GM21737 (cell line): ENCODE measurements around the gene FAM76B.

Experiments
- ATAC-seq: cut with Tn5 transposase; IDR thresholded peaks from one replicate; pipeline ENCODE4 v1.9.1; 2021; ENCODE audit warnings: mild to moderate bottlenecking, moderate library complexity; ENCODE audit not compliant: unreplicated experiment

The FAM76B gene

DNA sequence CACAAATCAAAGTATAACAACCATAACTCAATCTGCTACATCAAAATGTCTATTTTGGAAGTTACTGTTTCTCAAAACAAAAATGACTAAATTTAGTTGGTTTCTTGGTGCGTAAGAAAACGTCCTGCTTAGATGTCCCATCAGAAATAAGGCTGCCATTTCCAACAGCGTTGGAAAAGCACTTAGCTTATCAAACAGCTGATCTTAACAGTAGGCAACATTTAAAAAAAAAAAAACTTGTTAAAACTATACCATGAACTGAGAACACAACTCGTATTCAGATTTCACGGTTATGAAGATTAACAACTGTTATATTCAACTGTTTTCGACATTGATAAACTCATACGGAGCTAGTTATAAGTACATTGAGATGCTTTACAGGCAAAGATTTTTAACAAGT lies 3.1 kb upstream of the FAM76B start:
- no peak for ATAC-seq

- ATAC-seq: no peak
Observed at GRCh38 chr11:95792200-95792599, 2.6 kb upstream of the FAM76B start.

- no peak for ATAC-seq
Observed at GRCh38 chr11:95791709-95792033, 2.1 kb upstream of the FAM76B start.

- ATAC-seq: no peak
Observed at GRCh38 chr11:95790933-95791708, 1.5 kb upstream of the FAM76B start.

- ATAC-seq: peak; percentile 69
Observed at GRCh38 chr11:95790123-95790932, 746 bp upstream of the FAM76B start, which contains the start of gene CEP57. Gene CEP57, plus strand, starts transcription at chr11:95790498. Its CDS starts 201 bp downstream, at chr11:95790699.

GRCh38 chr11:95788921-95789505 lies 569 bp downstream of the FAM76B start:
- no peak for ATAC-seq

DNA sequence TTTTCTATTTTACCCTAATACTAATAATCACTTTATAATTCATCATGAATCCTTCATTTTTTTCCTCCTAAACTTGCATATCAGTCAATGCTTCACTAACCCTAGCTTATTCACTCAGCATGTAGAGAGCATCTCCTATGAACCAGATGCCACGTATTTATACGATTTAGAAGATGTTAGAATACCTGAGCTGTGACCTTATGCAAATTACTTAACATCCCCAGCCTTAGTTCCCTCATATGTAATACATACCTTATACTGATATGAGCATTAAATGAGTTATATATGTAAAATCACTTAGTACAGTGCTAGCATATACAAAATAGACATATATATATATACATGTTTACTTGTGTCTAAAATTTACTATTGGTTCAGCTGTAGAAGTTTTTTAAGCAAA lies 9.0 kb downstream of the FAM76B start:
- ATAC-seq: no peak

DNA sequence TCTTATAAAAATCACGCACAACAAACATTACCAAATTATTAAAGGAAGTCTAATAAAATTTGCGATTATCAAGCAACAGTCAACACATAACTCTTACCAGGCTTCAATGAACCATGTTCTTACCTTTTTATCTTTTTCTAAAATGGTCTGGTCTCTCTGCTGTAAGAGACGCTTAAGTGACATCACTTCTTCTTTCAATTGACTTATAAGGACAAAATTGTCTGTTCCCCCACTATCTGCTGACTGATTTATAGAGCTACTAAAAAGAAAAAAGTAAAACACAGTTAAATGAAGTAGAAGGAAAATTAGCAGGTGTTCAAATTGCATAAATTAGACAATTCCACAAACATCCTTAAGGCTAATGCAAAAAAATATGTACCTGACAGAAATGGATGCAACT lies 10.9 kb downstream of the FAM76B start:
- ATAC-seq: no peak

- no peak for ATAC-seq
Observed at GRCh38 chr11:95776859-95777258, 12.7 kb downstream of the FAM76B start.

- ATAC-seq: no peak
Observed at GRCh38 chr11:95768521-95768920, 21.1 kb downstream of the FAM76B start.

- no peak for ATAC-seq
Observed at GRCh38 chr11:95767498-95767897, 22.1 kb downstream of the FAM76B start.

GRCh38 chr11:95766701-95767100 lies 22.9 kb downstream of the FAM76B start:
- ATAC-seq: no peak

GRCh38 chr11:95764267-95764898 lies 25.2 kb downstream of the FAM76B start:
- ATAC-seq: no peak

GRCh38 chr11:95762534-95762933 lies 27.0 kb downstream of the FAM76B start:
- ATAC-seq: no peak

DNA sequence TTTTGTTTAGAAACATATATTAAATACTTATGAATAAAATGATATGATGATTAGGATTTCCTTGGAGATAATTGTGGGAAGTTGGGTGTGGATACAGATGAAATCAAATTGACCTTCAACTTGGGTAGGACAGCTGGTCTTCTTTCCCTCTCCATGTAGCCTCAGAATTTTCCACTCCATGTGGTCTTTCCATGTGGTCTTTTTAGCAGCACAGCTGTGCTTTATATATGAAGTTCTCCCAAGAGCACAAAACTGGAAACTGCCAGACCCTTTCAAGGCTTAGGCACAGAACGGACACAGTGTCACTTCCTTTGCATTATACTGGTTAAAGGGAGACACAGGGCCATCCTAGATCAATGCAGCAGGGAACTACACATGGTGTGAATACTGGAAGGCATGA lies 28.6 kb downstream of the FAM76B start:
- no peak for ATAC-seq

DNA sequence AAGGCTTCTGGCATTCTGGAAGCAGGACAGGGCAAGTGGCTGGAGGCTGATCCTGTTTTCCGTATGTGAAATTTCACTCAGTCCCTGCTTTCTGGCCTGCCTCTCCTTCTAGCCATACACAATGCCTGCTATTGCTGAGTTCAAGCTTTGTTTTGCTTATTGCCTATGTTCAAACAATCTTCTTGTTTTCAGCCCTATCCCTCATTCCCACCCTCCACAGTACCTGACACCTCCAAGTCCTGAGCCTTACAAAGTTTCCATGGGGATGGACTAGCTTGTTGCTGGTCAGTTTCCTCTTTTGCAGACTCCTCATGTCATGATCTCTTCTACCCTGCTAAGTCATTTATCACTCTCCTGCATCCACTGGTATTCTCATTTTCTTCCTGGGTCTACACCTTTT lies 38.1 kb downstream of the FAM76B start:
- ATAC-seq: no peak

DNA sequence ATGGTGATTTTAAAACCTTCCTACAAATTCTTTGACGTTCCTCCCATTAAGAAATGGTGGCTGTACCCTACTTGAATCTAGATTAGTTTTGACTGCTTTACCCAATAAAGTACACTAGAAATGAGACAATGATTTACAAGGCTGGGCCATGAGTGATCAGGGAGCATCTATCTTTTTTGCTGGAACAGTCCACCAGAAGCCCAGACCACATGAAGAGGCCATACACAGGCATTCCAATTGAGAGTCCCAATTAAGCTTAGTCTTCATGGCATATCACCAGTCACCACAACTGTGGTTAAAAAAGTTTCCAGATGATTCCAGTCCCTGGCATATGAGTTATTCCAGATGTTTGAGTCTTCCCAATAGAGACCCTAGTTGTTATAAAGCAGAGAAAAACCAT lies 39.5 kb downstream of the FAM76B start:
- no peak for ATAC-seq

GRCh38 chr11:95739108-95739938 lies 50.3 kb downstream of the FAM76B start:
- no peak for ATAC-seq

DNA sequence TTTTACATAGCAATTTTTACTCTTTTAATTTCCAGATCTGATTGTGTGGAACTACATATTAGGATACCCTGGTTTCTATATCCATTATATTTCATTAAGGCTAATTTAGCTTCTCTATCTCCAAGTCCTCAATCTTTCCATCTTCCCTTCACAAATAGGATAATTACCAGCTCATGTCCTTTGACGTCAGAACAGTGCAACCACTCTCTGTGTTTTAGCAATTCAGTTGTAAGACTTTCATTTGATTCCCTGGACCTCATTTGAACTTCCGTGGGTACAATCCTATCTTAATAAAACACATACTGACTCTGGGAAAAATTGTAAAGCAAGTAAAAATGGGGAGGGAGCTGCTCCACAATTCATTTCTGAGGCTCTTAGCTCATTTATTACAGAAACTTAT lies 52.8 kb downstream of the FAM76B start:
- ATAC-seq: no peak

DNA sequence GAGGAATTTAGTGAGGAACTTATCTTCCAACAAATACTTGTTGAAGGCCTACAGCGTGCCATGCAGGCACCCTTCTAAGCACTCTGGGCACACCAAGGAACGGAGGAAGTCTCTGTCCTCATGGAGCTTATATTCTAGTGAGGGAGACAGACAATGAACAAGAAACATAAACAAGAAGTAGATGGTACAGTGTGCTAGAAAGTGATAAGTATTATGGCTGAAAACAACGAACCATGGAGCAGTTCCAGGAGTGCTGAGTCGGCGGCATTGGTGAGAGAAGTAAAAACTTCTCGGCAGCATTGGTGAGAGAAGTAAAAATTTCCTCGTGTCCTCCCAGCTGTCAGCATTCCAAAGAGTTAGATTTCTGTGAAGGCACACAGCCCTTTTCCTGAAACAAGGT lies 53.2 kb downstream of the FAM76B start:
- ATAC-seq: no peak
